IgD-negative memory B cell (primary cell): ENCODE results near the gene TOR4A. TPM values are rescaled to one million over a fixed set of nuclear protein-coding genes. Genes with fewer than 3 reads are reported as not detected.
A peak's percentile ranks its signal among the peaks of the same experiment; 100 is the strongest.
"Not testable (repeated sequence)": the region's sequence is repeated elsewhere in the genome, so short reads cannot be mapped to it uniquely, and the experiment has no call there.

Experiments
- H3K27ac Mint-ChIP-seq, 3 donors: one replicate each; pipeline ENCODE4 v1.8.0; 2020 to 2022; ENCODE audit warnings: mild to moderate bottlenecking in 3 of 3, mixed read lengths in 3 of 3, moderate library complexity in 1 of 3
- H3K27me3 Mint-ChIP-seq: one replicate; pipeline ENCODE4 v1.8.0; 2021; ENCODE audit warnings: mixed read lengths
- H3K36me3 Mint-ChIP-seq: one replicate; pipeline ENCODE4 v1.8.0; 2020; ENCODE audit warnings: mild to moderate bottlenecking, mixed read lengths
- H3K4me1 Mint-ChIP-seq, 3 donors: one replicate each; pipeline ENCODE4 v1.8.0; 2020 to 2022; ENCODE audit warnings: mixed read lengths in 3 of 3, mild to moderate bottlenecking in 1 of 3
- H3K4me3 Mint-ChIP-seq, 4 donors: one replicate each; pipeline ENCODE4 v1.8.0; 2020 to 2022; ENCODE audit warnings: mild to moderate bottlenecking in 4 of 4, mixed read lengths in 4 of 4, moderate library complexity in 3 of 4
- H3K9me3 Mint-ChIP-seq, 3 donors: one replicate each; pipeline ENCODE4 v1.8.0; 2020 to 2021; ENCODE audit warnings: mixed read lengths in 3 of 3, mild to moderate bottlenecking in 1 of 3
- polyA plus RNA-seq: library from polyadenylated mRNA; unstranded; fragments of 300-500 nt; fragmentation: Illumina TruSeq; gene quantifications from one replicate; pipeline ENCODE4 v1.2.3, GENCODE V29; 2021

TOR4A gene
- polyA plus RNA-seq, 1 donor from 2014 or later = 8.9 TPM

- Mint-ChIP-seq H3K36me3 (no peaks in the 10 kb centered on the region), H3K9me3 (peaks cover 0 to 11% (median 3%) of the 10 kb centered on the region in 3 donors), H3K4me3 (peak overlapping the region in 2 of 4 donors; percentile 56 to 80), H3K27ac (peak overlapping the region in 1 of 3 donors; percentile 47), H3K4me1 (peaks cover 6 to 16% (median 13%) of the 10 kb centered on the region in 3 donors), H3K27me3 (peaks cover 12% of the 10 kb centered on the region)
Observed at GRCh38 chr9:137325124-137325523, 47.6 kb downstream of the TOR4A start.

GRCh38 chr9:137325799-137326198, 48.3 kb downstream of the TOR4A start:
- H3K4me3 Mint-ChIP-seq = peak overlapping the region in 1 of 4 donors; percentile 34
- peak overlapping the region; percentile 39 to 89 (median 70) for H3K27ac Mint-ChIP-seq
- peaks cover 6 to 13% (median 10%) of the 10 kb centered on the region in 3 donors for H3K4me1 Mint-ChIP-seq
- H3K36me3 Mint-ChIP-seq = no peaks in the 10 kb centered on the region
- H3K9me3 Mint-ChIP-seq = peaks cover 0 to 11% (median 3%) of the 10 kb centered on the region in 3 donors
- H3K27me3 Mint-ChIP-seq = peaks cover 12% of the 10 kb centered on the region

GRCh38 chr9:137326445-137327065, 49.0 kb downstream of the TOR4A start:
- peaks cover 0 to 11% (median 3%) of the 10 kb centered on the region in 3 donors for H3K9me3 Mint-ChIP-seq
- H3K27me3 Mint-ChIP-seq = peaks cover 12% of the 10 kb centered on the region

GRCh38 chr9:137327641-137328550, 50.4 kb downstream of the TOR4A start:
- not testable (repeated sequence) for H3K36me3 Mint-ChIP-seq
- peaks cover 2 to 11% (median 3%) of the 10 kb centered on the region in 3 donors for H3K9me3 Mint-ChIP-seq
- H3K4me1 Mint-ChIP-seq = peaks cover 6 to 13% (median 10%) of the 10 kb centered on the region in 3 donors
- peaks cover 12% of the 10 kb centered on the region for H3K27me3 Mint-ChIP-seq
- peak overlapping the region in 1 of 4 donors; percentile 60 for H3K4me3 Mint-ChIP-seq
- H3K27ac Mint-ChIP-seq = peak overlapping the region in 2 of 3 donors; percentile 49 to 76

More at GRCh38 chr9:137326445-137327065, 49.0 kb downstream of the TOR4A start:
- Mint-ChIP-seq H3K4me3 (peak overlapping the region; percentile 73 to 90 (median 82)), H3K27ac (peak overlapping the region; percentile 70 to 97 (median 89)), H3K4me1 (peaks cover 6 to 13% (median 10%) of the 10 kb centered on the region in 3 donors), H3K36me3 (no peaks in the 10 kb centered on the region)

- not testable (repeated sequence) for H3K36me3 Mint-ChIP-seq, H3K4me3 Mint-ChIP-seq, H3K27ac Mint-ChIP-seq
- Mint-ChIP-seq H3K27me3 (peaks cover 16% of the 10 kb centered on the region), H3K4me1 (peaks cover 6 to 14% (median 10%) of the 10 kb centered on the region in 3 donors), H3K9me3 (peaks cover 2 to 11% (median 3%) of the 10 kb centered on the region in 3 donors)
Observed at GRCh38 chr9:137329590-137329989, 52.1 kb downstream of the TOR4A start.

GRCh38 chr9:137330689-137331088, 53.2 kb downstream of the TOR4A start:
- H3K27me3 Mint-ChIP-seq = peaks cover 18% of the 10 kb centered on the region
- peaks cover 2 to 11% (median 3%) of the 10 kb centered on the region in 3 donors for H3K9me3 Mint-ChIP-seq
- H3K27ac Mint-ChIP-seq = peak overlapping the region in 1 of 3 donors; percentile 14
- H3K36me3 Mint-ChIP-seq = peaks cover 4% of the 10 kb centered on the region
- H3K4me3 Mint-ChIP-seq = no peak overlapping the region
- peaks cover 6 to 18% (median 11%) of the 10 kb centered on the region in 3 donors for H3K4me1 Mint-ChIP-seq

- no peak overlapping the region for H3K27ac Mint-ChIP-seq
Observed at GRCh38 chr9:137331929-137332328, 54.4 kb downstream of the TOR4A start.

More at GRCh38 chr9:137331929-137332328, 54.4 kb downstream of the TOR4A start:
- Mint-ChIP-seq H3K27me3 (peaks cover 15% of the 10 kb centered on the region), H3K4me3 (no peak overlapping the region), H3K36me3 (peaks cover 4% of the 10 kb centered on the region), H3K9me3 (peaks cover 2 to 15% (median 4%) of the 10 kb centered on the region in 3 donors), H3K4me1 (peaks cover under 1 to 8% (median 4%) of the 10 kb centered on the region in 3 donors)

Other genes with a start within 250 kb of the TOR4A start
- gene ABCA2, start 249.5 kb upstream of the TOR4A start, polyA plus RNA-seq = 3.9 TPM
- gene FUT7, start 245.6 kb upstream of the TOR4A start, polyA plus RNA-seq = 26.6 TPM
- gene NPDC1, start 231.5 kb upstream of the TOR4A start, polyA plus RNA-seq = 2.0 TPM
- gene ENTPD2, start 223.7 kb upstream of the TOR4A start, polyA plus RNA-seq = not detected
- gene SAPCD2, start 207.2 kb upstream of the TOR4A start, polyA plus RNA-seq = 0.38 TPM
- 3.0 TPM for gene UAP1L1, start 200.2 kb upstream of the TOR4A start, polyA plus RNA-seq
- gene MAN1B1, start 190.7 kb upstream of the TOR4A start, polyA plus RNA-seq = 27.5 TPM
- gene DPP7, start 163.0 kb upstream of the TOR4A start, polyA plus RNA-seq = 110 TPM
- not detected for gene GRIN1, start 138.6 kb upstream of the TOR4A start, polyA plus RNA-seq
- not detected for gene LRRC26, start 107.7 kb upstream of the TOR4A start, polyA plus RNA-seq
- not detected for gene TMEM210, start 105.7 kb upstream of the TOR4A start, polyA plus RNA-seq
- 6.2 TPM for gene ANAPC2, start 89.2 kb upstream of the TOR4A start, polyA plus RNA-seq
- 139 TPM for gene SSNA1, start 89.0 kb upstream of the TOR4A start, polyA plus RNA-seq
- 0.66 TPM for gene TPRN, start 77.0 kb upstream of the TOR4A start, polyA plus RNA-seq
- 106 TPM for gene TMEM203, start 72.1 kb upstream of the TOR4A start, polyA plus RNA-seq
- gene NDOR1, start 72.0 kb upstream of the TOR4A start, polyA plus RNA-seq = 7.6 TPM
- not detected for gene RNF208, start 55.5 kb upstream of the TOR4A start, polyA plus RNA-seq
- gene CYSRT1, start 52.6 kb upstream of the TOR4A start, polyA plus RNA-seq = not detected
- not detected for gene RNF224, start 50.2 kb upstream of the TOR4A start, polyA plus RNA-seq
- not detected for gene SLC34A3, start 46.8 kb upstream of the TOR4A start, polyA plus RNA-seq
- gene TUBB4B, start 36.4 kb upstream of the TOR4A start, polyA plus RNA-seq = 88.4 TPM
- gene STPG3, start 26.4 kb upstream of the TOR4A start, polyA plus RNA-seq = not detected
- 34.2 TPM for gene NELFB, start 22.4 kb upstream of the TOR4A start, polyA plus RNA-seq
- gene NRARP, start 24.5 kb downstream of the TOR4A start, polyA plus RNA-seq = not detected
- gene EXD3, start 145.4 kb downstream of the TOR4A start, polyA plus RNA-seq = 5.6 TPM
- gene NOXA1, start 145.7 kb downstream of the TOR4A start, polyA plus RNA-seq = 1.4 TPM
- gene ENTPD8, start 163.6 kb downstream of the TOR4A start, polyA plus RNA-seq = not detected
- gene NSMF, start 181.6 kb downstream of the TOR4A start, polyA plus RNA-seq = 3.4 TPM